GM04503 (cell line): ENCODE data around the gene MAML2.
"Not testable (repeated sequence)": the region's sequence is repeated elsewhere in the genome, so short reads cannot be mapped to it uniquely, and the experiment has no call there.

Experiments used
- DNase-seq: peaks from one replicate; pipeline ENCODE4 v3.0.0-alpha.2; 2012; ENCODE audit warnings: low read depth

The MAML2 gene

DNA sequence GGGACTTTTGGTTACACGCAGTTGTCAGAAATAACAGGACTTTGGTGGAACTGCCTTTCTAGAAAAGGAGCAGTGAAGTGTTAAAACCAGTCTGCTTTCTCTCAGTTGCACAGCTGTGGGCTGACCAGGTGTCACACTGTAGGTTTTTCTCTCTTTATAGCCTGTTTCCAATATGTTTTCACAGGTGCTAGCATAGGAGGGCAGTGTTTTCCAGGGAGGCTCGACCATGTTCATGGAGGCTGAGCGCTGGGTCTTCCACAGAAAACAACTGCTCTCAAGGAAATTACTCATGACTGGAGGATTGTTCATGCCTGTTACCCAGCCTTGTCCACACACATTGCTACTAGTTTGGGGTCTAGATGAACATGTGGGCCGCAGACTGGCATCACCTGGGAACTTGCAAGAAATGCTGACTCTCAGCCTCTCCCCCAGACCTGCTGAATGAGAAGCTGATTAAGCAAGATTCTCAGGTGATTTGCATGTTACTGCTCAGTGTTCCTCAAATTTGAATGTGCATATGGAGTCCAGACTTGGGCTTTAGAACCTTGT, 157.7 kb downstream of the MAML2 start:
- no peak for DNase-seq

DNA sequence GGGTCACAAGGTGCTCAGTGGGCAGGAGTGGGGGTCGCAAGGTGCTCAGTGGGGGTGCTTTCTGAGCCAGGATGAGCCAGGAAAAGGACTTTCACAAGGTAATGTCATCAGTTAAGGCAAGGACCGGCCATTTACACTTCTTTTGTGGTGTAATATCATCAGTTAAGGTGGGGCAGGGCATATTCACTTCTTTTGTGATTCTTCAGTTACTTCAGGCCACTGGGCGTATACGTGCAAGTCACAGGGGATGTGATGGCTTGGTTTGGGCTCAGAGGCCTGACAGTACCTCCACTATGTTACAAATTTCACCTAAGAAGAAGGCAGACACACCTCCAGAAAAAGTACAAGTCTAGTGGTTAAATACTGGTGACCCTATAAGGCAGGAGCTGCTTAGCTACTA, 162.1 kb downstream of the MAML2 start:
- not testable (repeated sequence) for DNase-seq

DNA sequence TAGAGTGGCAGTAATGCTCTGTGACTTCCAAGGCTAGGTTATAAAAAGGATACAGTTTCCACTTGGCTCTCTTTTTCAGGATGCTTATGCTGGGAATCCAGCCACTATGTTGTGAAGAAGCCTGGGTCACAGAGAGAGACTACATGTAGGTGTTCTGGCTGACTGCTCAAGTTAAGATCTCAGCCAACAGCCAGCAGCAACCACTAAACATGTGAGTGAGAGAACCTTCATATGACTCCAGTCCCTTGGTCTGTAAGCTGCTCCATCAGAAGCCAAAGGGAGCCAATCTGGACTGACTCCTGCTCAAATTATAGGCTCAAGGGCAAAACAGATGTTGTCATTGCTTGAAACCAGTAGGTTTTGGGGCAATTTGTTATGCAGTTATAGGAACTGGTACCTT, 162.7 kb downstream of the MAML2 start:
- no peak for DNase-seq

DNA sequence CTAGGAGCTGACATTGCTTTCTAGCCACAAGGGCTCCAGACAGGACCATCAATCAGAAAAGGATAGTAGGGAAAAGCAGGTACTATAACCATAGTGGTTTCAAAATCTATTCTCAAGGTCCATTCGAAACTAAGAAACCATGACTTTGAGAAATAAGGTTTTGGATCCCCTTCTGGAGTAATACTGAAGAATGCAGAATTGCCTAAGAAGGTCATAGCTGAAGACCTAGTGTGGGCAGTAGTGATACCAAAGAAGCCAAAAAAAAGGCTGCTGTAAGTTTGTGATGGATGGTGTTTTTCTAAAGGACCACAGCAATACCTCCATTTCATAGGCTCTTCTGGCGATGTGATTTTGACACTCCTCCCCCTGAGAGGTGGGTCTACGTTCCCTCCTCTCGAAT, 163.1 kb downstream of the MAML2 start:
- no peak for DNase-seq

DNA sequence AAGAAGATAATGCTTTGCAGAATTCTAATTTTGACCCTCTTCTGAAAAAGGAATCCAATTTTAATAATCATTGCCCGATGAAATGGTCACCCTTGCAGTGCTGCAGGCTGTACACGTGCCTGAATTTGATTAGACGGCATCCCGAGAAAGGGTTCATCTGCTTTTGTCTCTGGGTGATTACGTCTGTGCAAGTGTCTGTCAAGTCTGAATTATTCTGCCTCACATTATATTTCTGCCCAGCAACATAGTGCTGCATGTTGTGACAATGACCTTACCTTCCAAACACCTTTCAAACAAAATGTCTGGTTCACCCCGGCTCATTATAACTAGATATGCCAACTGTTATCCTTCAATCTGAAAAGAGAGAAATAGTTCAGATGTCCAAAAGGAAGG, 164.1 kb downstream of the MAML2 start:
- no peak for DNase-seq

DNA sequence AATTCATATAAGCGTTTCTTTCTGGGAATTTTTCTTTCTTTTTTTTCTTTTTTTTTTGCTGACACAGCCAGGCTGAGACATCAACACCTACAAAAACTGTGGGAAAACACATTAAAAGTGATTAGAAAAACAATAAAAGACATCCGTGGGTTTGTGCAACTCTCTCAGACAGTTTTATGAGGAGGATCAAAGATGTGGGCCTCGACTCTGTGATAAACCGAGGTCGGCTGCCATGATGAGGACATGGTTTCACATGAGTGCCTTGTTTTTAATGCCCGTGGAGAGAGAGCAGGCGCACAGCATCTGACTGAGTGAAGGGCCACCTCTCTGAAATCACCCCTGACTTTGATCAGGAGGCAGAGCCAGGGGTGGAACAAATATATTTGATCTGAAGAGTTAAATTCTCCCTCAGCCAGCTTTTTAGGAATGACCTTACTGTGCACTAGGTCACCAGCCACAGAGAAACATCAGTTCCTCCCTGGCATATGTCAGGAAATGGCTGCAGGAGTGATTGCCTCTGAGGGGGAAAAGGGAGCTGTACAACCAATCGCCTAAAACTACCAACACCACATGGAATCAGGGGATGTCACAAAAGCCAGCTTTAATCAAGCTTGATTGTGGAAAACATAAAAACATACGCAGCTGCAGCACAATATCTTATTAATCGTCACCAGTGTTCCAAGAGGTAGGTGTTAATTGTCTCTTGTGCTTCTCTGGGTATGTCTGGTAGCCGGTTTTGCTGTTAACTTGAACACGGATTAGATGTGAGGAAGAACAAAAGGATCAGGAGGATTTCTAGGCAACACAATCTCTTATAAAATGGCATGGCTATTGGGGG, 164.7 kb downstream of the MAML2 start:
- no peak for DNase-seq

DNA sequence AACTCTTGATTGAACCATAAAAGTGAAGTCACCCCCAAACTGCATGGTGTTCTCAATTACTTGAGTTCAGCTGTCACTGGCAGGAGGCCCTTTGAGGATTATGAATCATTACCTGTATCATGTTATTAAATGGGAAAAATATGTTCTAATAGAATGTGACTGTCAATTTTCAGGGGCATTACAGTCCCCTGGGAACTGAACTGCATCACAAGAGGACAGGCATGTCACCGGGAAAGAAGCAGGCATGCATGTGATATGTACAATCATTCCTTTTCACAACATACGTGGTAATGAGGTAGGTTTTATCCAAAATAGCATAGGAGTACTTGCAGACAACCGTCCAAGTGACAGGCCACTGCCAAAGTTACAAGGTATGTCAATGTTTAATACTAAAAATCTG, 165.8 kb downstream of the MAML2 start:
- no peak for DNase-seq

DNA sequence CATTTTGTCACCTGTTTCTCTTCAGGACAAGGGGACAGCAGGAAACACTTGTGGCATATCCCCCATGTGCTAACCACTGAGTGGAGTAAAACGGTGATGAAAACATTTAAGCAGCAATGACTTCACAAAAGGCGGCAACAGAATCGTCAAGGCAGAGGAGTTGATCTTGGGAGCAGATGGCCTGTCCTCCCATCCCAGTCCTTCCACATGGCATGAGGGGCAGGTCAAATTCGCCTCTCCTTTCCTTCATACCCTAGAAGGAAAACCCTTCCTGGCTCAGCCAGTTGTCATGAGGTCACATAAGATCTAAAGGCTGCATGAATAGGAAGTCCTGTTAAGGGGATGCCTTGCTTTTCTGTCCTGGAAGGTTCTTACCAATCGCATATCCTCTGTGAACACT, 169.1 kb downstream of the MAML2 start:
- DNase-seq = no peak

DNA sequence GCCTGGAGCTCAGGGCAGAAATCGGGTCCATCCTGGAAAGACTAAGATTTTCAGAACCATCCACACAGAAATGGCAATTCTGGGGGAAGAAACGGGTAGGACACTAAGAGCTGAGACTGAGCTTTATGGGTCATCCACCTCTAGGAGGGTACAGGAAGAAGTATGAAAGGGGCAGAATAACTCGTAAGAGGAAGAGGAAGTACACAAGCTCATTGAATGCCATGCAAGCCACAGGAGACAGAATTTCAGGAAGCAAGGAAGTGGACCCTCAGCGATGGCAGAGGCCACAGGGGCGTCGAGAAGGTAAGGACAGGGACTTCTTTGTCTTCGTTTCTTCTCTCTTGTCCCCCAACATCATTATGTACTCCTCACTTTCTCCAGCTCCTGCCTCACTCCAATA, 169.6 kb downstream of the MAML2 start:
- no peak for DNase-seq

DNA sequence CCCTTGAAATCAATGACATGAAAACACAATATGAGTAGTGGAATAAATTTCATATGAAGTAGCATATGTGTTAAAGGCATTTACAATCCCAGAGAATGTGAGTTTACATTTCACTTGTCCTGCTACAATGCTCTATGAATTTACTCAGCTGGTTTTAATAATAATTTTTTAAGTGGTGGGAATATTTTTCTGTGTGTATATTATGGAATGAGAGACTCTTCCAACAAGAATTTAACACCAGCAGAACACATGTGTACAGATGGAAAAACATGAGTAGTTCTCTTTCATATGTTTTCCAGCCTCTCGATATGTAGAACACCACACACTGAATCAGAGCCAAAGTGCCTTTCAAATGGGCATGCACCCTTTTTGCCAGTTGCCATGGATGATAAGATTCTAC, 170.4 kb downstream of the MAML2 start:
- no peak for DNase-seq

DNA sequence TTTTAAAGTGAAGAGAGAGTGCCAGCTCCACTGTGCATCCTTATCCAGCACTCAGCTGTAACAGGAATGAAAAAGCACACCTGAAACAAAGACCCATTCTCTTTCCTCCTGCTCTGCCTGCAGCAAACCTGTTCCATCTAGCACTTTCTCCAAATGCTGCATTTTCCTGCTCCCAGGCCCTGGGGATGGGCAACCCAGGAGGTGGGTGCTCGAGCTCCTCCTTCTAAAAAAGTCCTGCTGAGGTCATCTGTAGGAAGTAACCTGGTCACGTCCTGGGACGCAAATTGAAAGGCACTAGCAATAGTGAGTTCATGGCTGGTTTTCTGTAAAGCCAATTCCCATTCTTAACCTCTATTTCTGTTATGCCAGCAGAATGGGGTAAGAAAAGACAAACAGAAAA, 173.7 kb downstream of the MAML2 start:
- DNase-seq = no peak

DNA sequence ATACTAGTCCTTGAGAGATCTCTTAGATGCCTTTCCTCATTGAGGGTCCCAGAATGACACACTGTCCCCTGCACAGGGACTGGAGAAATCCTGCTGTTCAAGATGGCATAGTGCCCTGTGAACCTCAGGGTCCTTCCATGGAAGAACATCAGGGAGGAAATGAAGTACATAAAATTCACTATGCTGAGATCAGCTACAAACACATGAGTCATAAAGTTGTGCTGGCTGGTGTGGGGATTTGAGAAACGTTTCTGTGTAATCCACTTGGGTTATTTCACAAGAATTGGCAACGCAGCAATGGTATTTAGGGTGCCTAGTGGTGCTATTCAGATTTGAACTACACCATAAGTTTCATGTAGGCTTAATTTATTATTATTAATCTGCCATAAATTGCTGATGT, 174.4 kb downstream of the MAML2 start:
- DNase-seq = peak; percentile 85

DNA sequence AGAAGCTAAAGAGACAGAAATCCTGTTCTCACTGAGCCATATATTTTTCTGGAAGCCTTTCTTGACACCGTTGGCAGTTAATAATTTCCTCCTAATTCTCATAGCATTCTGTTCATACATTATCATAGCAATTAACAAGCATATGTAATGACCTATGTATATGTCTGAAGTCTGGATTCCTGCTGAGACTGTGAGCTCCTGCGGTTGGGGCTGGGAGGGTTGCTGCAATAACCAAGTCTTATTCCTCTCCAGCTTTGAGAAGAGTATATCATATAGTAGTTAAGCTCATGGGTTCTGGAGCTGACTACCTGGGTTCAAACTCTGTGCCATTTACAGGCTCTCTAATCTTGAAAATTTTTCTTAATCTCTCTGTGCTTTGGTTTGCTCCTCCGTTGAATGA, 175.2 kb downstream of the MAML2 start:
- no peak for DNase-seq

DNA sequence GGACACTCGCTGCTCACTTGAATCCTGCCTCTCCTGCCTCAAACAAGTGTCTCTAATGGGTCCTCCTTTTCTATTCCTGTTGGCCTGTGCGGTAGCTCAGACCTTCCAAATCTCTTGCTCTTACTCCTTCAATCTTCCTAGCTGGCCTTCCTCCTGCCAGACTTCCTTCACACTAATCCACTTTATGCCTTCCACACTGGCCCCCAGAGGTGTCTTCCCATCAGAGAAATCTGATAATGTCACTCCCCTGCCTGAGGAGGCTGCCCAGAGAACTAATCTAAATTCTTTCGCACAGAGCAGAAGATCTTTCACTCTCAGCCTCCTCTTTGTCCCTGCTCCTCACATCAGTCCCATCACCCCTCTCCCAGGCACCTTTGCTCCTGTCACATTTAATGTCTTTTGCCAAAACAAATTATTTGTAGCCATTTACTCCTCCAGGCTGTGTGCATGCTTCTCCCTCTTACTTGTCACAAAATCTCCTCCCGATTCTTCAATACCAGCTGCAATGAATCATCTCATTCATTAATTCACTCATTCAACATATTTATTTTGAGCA, 175.7 kb downstream of the MAML2 start:
- DNase-seq = no peak

DNA sequence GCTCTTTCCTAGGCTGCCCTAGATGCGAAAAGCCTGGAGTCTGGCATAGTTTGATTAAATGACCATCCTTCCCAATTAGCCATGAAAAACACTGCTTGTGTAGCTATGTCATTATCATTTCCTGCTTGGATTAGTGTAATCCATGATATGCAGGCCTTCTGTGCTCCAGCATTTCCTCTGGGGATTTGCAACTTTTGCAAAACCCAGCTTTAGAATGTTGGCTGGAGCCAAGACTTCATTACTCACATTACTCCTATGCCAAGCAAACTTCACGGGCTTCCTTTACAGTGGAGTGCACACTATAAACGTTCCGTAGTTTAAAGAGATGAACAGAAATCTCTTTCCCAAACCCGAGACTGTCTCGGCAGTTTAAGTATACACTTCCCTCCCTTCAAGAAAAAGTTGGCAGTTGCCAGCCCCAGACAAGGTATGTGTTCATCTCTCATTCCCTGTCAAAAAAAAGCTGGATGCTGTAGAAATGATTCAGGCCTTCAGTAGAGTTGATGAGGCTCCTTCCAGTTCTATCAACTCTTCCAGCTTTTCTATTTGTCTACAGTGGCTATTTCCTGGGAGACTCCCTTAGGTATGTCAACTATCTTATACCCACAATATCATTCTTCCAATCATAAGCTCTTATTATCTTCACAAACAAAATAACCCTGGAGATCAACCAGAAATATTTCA, 180.0 kb downstream of the MAML2 start:
- DNase-seq = peak; percentile 96

DNA sequence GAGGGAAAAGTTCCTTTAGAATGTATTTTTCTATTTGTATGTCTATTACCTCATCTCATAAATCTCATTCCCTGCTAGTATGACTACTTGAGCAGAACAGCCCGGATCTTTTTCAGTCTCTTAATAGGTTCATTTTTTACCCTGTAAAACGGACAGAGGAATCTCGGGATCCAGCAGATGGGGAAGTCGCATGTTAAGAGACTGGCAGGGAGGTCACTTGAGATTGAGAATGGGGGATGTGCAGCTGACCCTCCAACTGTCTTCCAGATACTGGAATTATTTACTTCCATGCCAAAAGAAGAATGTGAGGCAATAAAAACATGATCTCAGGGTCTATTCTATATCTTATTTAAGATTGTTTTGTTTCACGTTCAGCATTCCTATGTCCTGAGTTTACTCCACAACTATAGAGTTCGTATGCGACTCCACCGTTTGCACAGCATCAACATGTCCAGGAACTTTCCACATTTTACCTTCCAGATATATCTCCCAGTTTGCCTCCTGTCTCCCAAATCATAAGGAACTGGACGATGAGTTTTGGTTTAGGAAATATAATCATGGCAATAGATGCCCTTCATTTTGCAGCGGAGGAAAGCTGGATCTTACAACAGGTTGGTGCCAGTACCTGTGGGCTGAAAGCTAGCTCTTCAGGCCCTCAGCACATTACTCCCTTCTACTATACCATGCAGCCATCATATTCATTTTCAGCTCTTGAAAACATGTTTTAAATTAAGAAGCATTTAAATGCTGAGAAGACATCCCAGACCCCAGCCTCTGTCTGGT, 181.5 kb downstream of the MAML2 start:
- no peak for DNase-seq

DNA sequence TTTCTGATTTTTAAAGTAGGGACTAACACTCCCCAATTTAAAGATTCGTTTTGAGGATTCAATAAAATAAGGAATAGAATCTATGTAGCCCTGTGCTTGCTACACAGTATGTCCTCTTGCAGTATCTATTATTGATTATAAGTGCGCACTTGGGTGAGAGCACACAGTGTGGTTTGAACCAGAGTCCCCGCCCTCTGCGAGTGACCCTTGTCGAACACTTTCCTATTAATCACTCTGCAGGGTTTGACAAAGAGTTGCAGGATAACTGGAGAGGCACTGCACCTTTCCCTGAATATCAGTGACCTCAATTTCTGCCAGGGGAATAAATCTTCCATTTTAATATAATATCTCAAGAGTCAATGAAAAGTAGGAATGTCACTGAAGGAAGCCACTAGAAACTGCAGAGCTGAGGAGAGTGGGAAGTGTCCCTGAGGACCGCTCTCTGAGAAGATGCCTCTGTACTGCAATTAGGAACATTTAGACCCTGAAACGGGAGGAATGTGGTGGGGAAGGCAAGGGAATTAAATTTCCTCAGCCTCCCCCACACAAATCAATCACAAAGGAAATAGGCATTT, 182.2 kb downstream of the MAML2 start:
- no peak for DNase-seq

DNA sequence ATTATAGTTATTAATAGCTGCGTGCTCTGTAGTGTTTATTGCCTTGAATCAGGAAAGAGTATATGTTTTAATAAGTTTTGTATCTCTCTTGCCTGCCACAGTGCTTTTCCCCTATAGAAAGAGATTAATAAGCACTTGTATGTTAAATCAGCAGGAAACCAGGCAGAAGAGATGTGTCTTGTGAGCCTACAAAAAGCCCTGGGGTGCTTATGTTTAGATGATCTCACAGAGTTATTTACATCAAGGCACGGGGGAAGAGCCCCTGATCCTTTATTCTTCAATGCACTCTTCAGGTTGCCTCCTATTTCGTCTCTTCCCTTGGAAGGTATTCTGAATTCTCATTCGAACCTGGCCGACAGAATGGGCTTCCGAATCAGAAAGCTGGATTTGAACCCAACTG, 183.0 kb downstream of the MAML2 start:
- no peak for DNase-seq

DNA sequence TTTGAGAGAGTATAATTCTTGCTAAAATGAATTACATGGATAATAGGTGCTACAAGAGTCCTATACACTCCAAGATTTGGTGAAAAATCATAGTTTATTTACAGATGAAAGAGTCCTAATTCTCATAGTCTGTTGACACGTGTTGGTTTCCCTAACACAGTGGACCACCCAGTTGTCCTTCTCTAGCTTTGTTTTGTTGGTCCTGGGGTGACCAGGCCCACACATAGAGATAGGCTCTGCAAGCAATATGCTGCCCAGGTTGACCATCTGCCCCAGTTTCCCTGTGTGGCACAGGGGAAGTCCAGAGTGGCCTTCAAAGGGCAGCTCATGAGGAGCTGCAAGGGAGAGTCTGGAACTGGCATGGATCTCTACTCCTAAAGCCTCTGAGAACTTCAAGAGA, 184.9 kb downstream of the MAML2 start:
- DNase-seq = no peak

DNA sequence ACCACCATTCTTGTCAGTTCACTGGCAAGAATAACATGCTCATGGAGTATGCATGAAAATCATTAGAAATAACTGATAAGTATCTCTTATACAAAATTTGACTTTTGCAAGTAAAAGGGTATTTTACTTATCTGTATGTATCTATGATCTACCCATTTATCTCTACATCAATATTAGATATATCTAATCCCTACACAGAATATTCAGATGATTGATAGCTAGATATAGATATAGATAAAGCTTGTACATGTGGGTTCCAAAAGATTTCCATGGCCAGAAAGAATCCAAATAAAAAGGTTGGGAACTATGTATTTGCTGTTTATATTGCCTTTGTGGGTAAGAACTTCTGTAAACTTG, 185.5 kb downstream of the MAML2 start:
- DNase-seq = no peak

DNA sequence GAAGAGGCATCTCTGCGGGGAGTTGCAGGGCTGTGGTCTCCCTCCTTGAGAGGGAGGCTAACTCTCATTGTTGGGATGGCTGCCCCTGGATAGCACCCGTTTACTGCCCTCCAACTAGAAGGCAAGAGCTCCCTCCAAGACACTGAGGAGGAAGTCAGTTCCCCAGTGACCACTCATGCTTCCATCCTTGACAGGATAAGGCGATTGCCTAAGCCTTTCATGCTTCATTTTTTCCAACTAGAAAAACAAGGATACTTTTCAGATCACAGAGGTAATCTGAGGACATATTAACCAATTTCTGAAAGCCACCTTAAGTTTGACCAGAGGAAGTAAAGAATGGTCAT, 186.6 kb downstream of the MAML2 start:
- no peak for DNase-seq
